ENCODE results near the gene CYP24A1. TPM values are rescaled to one million over a fixed set of nuclear protein-coding genes. Genes with fewer than 3 reads are reported as not detected.
A peak's percentile ranks its signal among the peaks of the same experiment; 100 is the strongest.

CYP24A1 gene
- total RNA-seq, 4 donors from 2014 or later: 1.3 to 12.3 (median 8.9) TPM

GRCh38 chr20:54214566-54214965, 40.8 kb upstream of the CYP24A1 start:
- no peaks in the 10 kb centered on the region for H3K9me3 ChIP-seq
- H3K27me3 ChIP-seq: no peaks in the 10 kb centered on the region
- H3K27ac ChIP-seq: no peak overlapping the region
- peaks cover 0 to 18% (median 7%) of the 10 kb centered on the region in 3 donors for H3K4me1 ChIP-seq
- peaks cover 0 to 43% (median 10%) of the 10 kb centered on the region in 3 donors for H3K36me3 ChIP-seq
- intact Hi-C loops (cut with DNase I): no loop called here
- DNase-seq: no peak
- TF ChIP-seq, protein P1, sequence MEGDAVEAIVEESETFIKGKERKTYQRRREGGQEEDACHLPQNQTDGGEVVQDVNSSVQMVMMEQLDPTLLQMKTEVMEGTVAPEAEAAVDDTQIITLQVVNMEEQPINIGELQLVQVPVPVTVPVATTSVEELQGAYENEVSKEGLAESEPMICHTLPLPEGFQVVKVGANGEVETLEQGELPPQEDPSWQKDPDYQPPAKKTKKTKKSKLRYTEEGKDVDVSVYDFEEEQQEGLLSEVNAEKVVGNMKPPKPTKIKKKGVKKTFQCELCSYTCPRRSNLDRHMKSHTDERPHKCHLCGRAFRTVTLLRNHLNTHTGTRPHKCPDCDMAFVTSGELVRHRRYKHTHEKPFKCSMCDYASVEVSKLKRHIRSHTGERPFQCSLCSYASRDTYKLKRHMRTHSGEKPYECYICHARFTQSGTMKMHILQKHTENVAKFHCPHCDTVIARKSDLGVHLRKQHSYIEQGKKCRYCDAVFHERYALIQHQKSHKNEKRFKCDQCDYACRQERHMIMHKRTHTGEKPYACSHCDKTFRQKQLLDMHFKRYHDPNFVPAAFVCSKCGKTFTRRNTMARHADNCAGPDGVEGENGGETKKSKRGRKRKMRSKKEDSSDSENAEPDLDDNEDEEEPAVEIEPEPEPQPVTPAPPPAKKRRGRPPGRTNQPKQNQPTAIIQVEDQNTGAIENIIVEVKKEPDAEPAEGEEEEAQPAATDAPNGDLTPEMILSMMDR (IDR thresholded peaks at IDR 0.05): no peak
- no peak for TF ChIP-seq POLR2A (IDR thresholded peaks at IDR 0.05)
- WGBS, 2 donors: 91 to 95% methylated on average over 8 of the region's 8 CpGs
- H3K4me3 ChIP-seq: no peak overlapping the region

- intact Hi-C loops (cut with DNase I): no loop called here
- H3K27me3 ChIP-seq: no peaks in the 10 kb centered on the region
- no peak for TF ChIP-seq POLR2A (IDR thresholded peaks at IDR 0.05)
- TF ChIP-seq, protein P1 (IDR thresholded peaks at IDR 0.05): no peak
- peaks cover 0 to 36% (median 10%) of the 10 kb centered on the region in 3 donors for H3K36me3 ChIP-seq
- WGBS, 2 donors: 87 to 90% methylated on average over 3 of the region's 3 CpGs
- H3K4me1 ChIP-seq: peaks cover 4 to 31% (median 15%) of the 10 kb centered on the region in 3 donors
- H3K27ac ChIP-seq: no peak overlapping the region
- H3K4me3 ChIP-seq: no peak overlapping the region
- no peak for DNase-seq
- H3K9me3 ChIP-seq: no peaks in the 10 kb centered on the region
Measured at GRCh38 chr20:54212871-54213270, 39.1 kb upstream of the CYP24A1 start.

DNA sequence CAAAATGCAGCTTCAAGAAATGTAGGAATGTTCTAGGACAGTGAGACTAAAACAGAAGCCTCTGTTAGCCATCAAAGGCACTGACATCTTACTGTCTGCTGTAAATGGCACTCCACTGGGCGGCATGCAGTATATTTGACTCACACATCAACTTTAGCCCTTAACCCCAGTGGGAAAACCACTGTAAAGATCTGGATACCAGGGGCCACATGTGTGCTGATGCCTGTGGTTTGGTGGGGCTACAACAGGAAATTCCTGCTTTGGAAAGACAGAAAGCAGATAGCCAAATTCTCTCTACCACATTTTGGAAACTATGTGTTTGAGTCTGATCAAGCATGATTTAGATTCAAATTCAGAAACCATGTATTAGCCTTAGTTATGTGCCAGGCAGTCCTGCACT, 38.4 kb upstream of the CYP24A1 start:
- Histone ChIP-seq H3K9me3 (no peaks in the 10 kb centered on the region), H3K4me3 (no peak overlapping the region), H3K36me3 (peaks cover 0 to 30% (median 9%) of the 10 kb centered on the region in 3 donors), H3K27ac (no peak overlapping the region), H3K27me3 (no peaks in the 10 kb centered on the region), H3K4me1 (peaks cover 4 to 36% (median 15%) of the 10 kb centered on the region in 3 donors)
- no peak for DNase-seq
- TF ChIP-seq, protein P1 (IDR thresholded peaks at IDR 0.05): no peak
- no peak for TF ChIP-seq POLR2A (IDR thresholded peaks at IDR 0.05)
- intact Hi-C loops (cut with DNase I): no loop called here
- 71 to 88% methylated on average over 1 of the region's 1 CpG for WGBS, 2 donors

- TF ChIP-seq, protein P1 (IDR thresholded peaks at IDR 0.05): no peak
- no peak for TF ChIP-seq POLR2A (IDR thresholded peaks at IDR 0.05)
- Histone ChIP-seq H3K9me3 (no peaks in the 10 kb centered on the region), H3K27ac (no peak overlapping the region), H3K4me3 (peak overlapping the region in 3 of 4 donors; percentile 83 to 87 (median 87)), H3K4me1 (peaks cover 4 to 36% (median 15%) of the 10 kb centered on the region in 3 donors), H3K27me3 (no peaks in the 10 kb centered on the region), H3K36me3 (peaks cover 0 to 1% (median 0%) of the 10 kb centered on the region in 3 donors)
- intact Hi-C loops (cut with DNase I): no loop called here
- 77 to 79% methylated on average over 5 of the region's 5 CpGs for WGBS, 2 donors
- no peak for DNase-seq
Measured at GRCh38 chr20:54209216-54209813, 35.5 kb upstream of the CYP24A1 start.

GRCh38 chr20:54208548-54209176, 34.9 kb upstream of the CYP24A1 start:
- Histone ChIP-seq H3K27me3 (no peaks in the 10 kb centered on the region), H3K36me3 (no peaks in the 10 kb centered on the region), H3K4me3 (peak overlapping the region; percentile 78 to 87 (median 85)), H3K9me3 (no peaks in the 10 kb centered on the region), H3K27ac (peak overlapping the region; percentile 92 to 97 (median 96)), H3K4me1 (peaks cover 4 to 36% (median 15%) of the 10 kb centered on the region in 3 donors)
- 5 to 6% methylated on average over 9 to 15 of the region's 15 CpGs for WGBS, 2 donors
- TF ChIP-seq POLR2A (IDR thresholded peaks at IDR 0.05): no peak
- TF ChIP-seq, protein P1 (IDR thresholded peaks at IDR 0.05): no peak
- no peak for DNase-seq
- intact Hi-C loops (cut with DNase I): no loop called here

All from esophagus squamous epithelium (tissue), 5 donors.